ENCODE data around the gene LMAN2. TPM values are rescaled to one million over a fixed set of nuclear protein-coding genes. Genes with fewer than 3 reads are reported as not detected.
A peak's percentile ranks its signal among the peaks of the same experiment; 100 is the strongest.

Gene LMAN2
- total and polyA plus RNA-seq, 10 donors, result 50.1 to 211 (median 98.1) TPM

GRCh38 chr5:177387405-177387804 is 35.9 kb upstream of the LMAN2 start:
- intact Hi-C loops (cut with DNase I; ENCODE audit: low total_unique reads), result no loop called here
- no peaks in the 10 kb centered on the region for H3K9me3 ChIP-seq
- peaks cover 0 to 24% (median 0%) of the 10 kb centered on the region in 7 donors for H3K27me3 ChIP-seq (replicated peaks in 1 of 7)
- H3K36me3 ChIP-seq, result no peaks in the 10 kb centered on the region
- H3K4me3 ChIP-seq, result no peak overlapping the region
- peaks cover 17 to 66% (median 35%) of the 10 kb centered on the region in 6 donors for H3K4me1 ChIP-seq
- no peak for DNase-seq
- H3K27ac ChIP-seq, result peak overlapping the region in 1 of 8 donors; percentile 86
- 80 to 96% (median 85%) methylated on average over 12 to 14 of the region's 14 CpGs for WGBS, 5 donors
- TF ChIP-seq, protein P1, sequence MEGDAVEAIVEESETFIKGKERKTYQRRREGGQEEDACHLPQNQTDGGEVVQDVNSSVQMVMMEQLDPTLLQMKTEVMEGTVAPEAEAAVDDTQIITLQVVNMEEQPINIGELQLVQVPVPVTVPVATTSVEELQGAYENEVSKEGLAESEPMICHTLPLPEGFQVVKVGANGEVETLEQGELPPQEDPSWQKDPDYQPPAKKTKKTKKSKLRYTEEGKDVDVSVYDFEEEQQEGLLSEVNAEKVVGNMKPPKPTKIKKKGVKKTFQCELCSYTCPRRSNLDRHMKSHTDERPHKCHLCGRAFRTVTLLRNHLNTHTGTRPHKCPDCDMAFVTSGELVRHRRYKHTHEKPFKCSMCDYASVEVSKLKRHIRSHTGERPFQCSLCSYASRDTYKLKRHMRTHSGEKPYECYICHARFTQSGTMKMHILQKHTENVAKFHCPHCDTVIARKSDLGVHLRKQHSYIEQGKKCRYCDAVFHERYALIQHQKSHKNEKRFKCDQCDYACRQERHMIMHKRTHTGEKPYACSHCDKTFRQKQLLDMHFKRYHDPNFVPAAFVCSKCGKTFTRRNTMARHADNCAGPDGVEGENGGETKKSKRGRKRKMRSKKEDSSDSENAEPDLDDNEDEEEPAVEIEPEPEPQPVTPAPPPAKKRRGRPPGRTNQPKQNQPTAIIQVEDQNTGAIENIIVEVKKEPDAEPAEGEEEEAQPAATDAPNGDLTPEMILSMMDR (IDR thresholded peaks at IDR 0.05 in 8 of 11, conservative IDR thresholded peaks at IDR 0.05 in 3 of 11), result no peak
- TF ChIP-seq POLR2AphosphoS5 (IDR thresholded peaks at IDR 0.05) (no peak), POLR2A (IDR thresholded peaks at IDR 0.05) (no peak)

GRCh38 chr5:177386542-177386941 is 35.1 kb upstream of the LMAN2 start:
- no peak for TF ChIP-seq POLR2A (IDR thresholded peaks at IDR 0.05)
- TF ChIP-seq, protein P1 (IDR thresholded peaks at IDR 0.05 in 8 of 11, conservative IDR thresholded peaks at IDR 0.05 in 3 of 11), result no peak
- H3K36me3 ChIP-seq, result no peaks in the 10 kb centered on the region
- intact Hi-C loops (cut with DNase I; ENCODE audit: low total_unique reads), result no loop called here
- H3K27me3 ChIP-seq (replicated peaks in 1 of 7), result peaks cover 0 to 26% (median 0%) of the 10 kb centered on the region in 7 donors
- whole genome bisulfite sequencing, 5 donors, result 90 to 93% (median 92%) methylated on average over 8 of the region's 8 CpGs
- no peaks in the 10 kb centered on the region for H3K9me3 ChIP-seq
- peaks cover 17 to 70% (median 35%) of the 10 kb centered on the region in 6 donors for H3K4me1 ChIP-seq
- no peak overlapping the region for H3K4me3 ChIP-seq
- no peak for DNase-seq
- no peak overlapping the region for H3K27ac ChIP-seq

DNA sequence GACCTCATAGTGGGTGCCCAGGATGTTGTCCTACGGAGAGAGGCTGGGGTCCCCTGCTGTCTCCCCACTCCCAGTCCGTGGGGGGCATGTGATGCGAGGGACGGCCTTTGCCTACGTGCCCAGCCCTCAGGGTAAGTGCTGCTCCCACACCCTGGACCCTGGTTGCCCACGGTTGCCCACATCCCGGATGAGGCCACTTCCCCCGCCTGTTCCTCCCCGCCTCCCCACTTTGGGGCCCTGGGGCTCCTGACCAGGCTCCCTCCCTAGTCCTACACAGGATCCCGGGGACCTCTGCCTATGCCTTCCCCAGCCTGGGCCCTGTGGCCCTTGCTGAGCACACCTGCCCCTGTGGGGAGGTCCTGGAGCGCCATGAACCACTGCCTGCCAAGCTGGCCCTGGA is 34.3 kb upstream of the LMAN2 start:
- Histone ChIP-seq H3K9me3 (no peaks in the 10 kb centered on the region), H3K36me3 (no peaks in the 10 kb centered on the region), H3K4me3 (no peak overlapping the region), H3K4me1 (peaks cover 17 to 65% (median 33%) of the 10 kb centered on the region in 6 donors), H3K27me3 (replicated peaks in 1 of 7) (peaks cover 0 to 32% (median 0%) of the 10 kb centered on the region in 7 donors), H3K27ac (peak overlapping the region in 3 of 8 donors; percentile 11 to 38 (median 23))
- WGBS, 5 donors, result 47 to 65% (median 56%) methylated on average over 7 to 11 of the region's 11 CpGs
- intact Hi-C loops (cut with DNase I; ENCODE audit: low total_unique reads), result no loop called here
- DNase-seq, result no peak
- TF ChIP-seq POLR2AphosphoS5 (IDR thresholded peaks at IDR 0.05) (no peak), POLR2A (IDR thresholded peaks at IDR 0.05) (no peak)
- TF ChIP-seq, protein P1 (IDR thresholded peaks at IDR 0.05 in 8 of 11, conservative IDR thresholded peaks at IDR 0.05 in 3 of 11), result no peak

GRCh38 chr5:177384134-177384533 is 32.7 kb upstream of the LMAN2 start, which contains the start of gene SLC34A1:
Gene SLC34A1 (plus strand): TSS chr5:177384434. CDS start chr5:177385742, 1,308 bp downstream.
- Histone ChIP-seq H3K27ac (no peak within 1 kb of the TSS), H3K4me3 (no peak within 1 kb of the TSS), H3K9me3 (no peaks in the 10 kb centered on the region), H3K36me3 (no peaks in the 10 kb centered on the region), H3K4me1 (peaks cover 3 to 55% (median 17%) of the 10 kb centered on the region in 6 donors), H3K27me3 (replicated peaks in 1 of 7) (peaks cover 0 to 24% (median 0%) of the 10 kb centered on the region in 7 donors)
- TF ChIP-seq POLR2AphosphoS5 (IDR thresholded peaks at IDR 0.05) (no peak), POLR2A (IDR thresholded peaks at IDR 0.05) (no peak)
- TF ChIP-seq, protein P1 (IDR thresholded peaks at IDR 0.05 in 8 of 11, conservative IDR thresholded peaks at IDR 0.05 in 3 of 11), result no peak
- no peak for DNase-seq
- 71 to 90% (median 76%) methylated on average over 4 of the region's 4 CpGs for WGBS, 5 donors
- intact Hi-C loops (cut with DNase I; ENCODE audit: low total_unique reads), result no loop called here
